Thyroid gland (tissue), 4 donors: ENCODE results near the gene CDK13.

Experiments
- CTCF ChIP-seq, 6 experiments: fragments of 200-600 bp in 3 of 6; fragments of 450-650 bp in 3 of 6; sonication (generic) in 3 of 6; IDR thresholded peaks; one replicate each; pipeline ENCODE4 v1.5.1; 2016 to 2019; ENCODE audit warnings: antibody characterized with exemption in 6 of 6, mild to moderate bottlenecking in 2 of 6, inconsistent platforms in 1 of 6, moderate library complexity in 1 of 6
- POLR2A ChIP-seq, 2 donors: fragments of 450-650 bp; IDR thresholded peaks; one replicate each; pipeline ENCODE4 v1.6.1; 2017; ENCODE audit warnings: antibody characterized with exemption in 2 of 2, mild to moderate bottlenecking in 2 of 2, moderate library complexity in 1 of 2

DNA sequence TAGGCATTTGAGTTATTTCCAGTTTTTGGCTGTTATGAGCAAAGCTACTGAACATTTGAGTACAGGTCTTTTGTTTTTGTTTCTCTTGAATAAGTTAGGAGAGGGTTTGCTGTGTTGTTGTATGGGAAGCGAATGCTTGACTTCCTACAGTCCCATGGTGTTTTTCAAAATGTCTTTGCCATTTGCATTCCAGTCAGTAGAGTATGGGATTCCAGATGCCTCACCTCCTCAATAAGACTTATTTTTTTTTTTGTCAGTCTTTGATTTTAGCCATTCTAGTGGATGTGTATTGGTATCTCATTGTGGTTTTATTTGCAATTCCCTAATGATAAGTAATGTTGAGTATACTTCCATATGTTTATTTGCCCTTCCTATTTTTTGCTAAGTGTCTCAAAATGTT is 19.4 kb downstream of the CDK13 start:
- peak in 2 of 6 experiments; percentile 10 to 16 for TF ChIP-seq CTCF (IDR thresholded peaks at IDR 0.05)
- TF ChIP-seq POLR2A (IDR thresholded peaks at IDR 0.05): no peak
